M059J (cell line): ENCODE data around the gene BCL6B. TPM values are rescaled to one million over a fixed set of nuclear protein-coding genes. Genes with fewer than 3 reads are reported as not detected.
A peak's percentile ranks its signal among the peaks of the same experiment; 100 is the strongest.
"Not testable (repeated sequence)": the region's sequence is repeated elsewhere in the genome, so short reads cannot be mapped to it uniquely, and the experiment has no call there.

Experiments
- DNase-seq: peaks from one replicate; pipeline ENCODE4 v3.0.0-alpha.2; 2012; ENCODE audit warnings: low read depth
- total RNA-seq: library from RNA; depleted of rRNA; stranded (reverse); fragments of >200 nt; shearing (Covaris generic); gene quantifications from 2 replicates; pipeline ENCODE4 v1.2.3, GENCODE V29; 2014

BCL6B gene
- total RNA-seq, 1 experiment from 2014 or later: not detected

- DNase-seq: no peak
These were observed 4.5 kb downstream of the BCL6B start for GRCh38 chr17:7027335-7027734.

- no peak for DNase-seq
These were observed 6.2 kb downstream of the BCL6B start for GRCh38 chr17:7029096-7029495.

GRCh38 chr17:7029659-7030058 lies 6.8 kb downstream of the BCL6B start:
- no peak for DNase-seq

GRCh38 chr17:7034955-7035590 lies 12.2 kb downstream of the BCL6B start:
- DNase-seq: no peak

- peak; percentile 97 for DNase-seq
These were observed 12.9 kb downstream of the BCL6B start, which contains the start of gene SLC16A13 for GRCh38 chr17:7035591-7036368. TSS of gene SLC16A13 (plus strand) at chr17:7036015. CDS start at chr17:7036383, 368 bp downstream.

GRCh38 chr17:7038025-7038862 lies 15.4 kb downstream of the BCL6B start:
- no peak for DNase-seq

- DNase-seq: no peak
These were observed 17.0 kb downstream of the BCL6B start for GRCh38 chr17:7039832-7040231.

GRCh38 chr17:7041607-7042500 lies 19.0 kb downstream of the BCL6B start:
- DNase-seq: no peak

GRCh38 chr17:7042501-7043181 lies 19.8 kb downstream of the BCL6B start:
- no peak for DNase-seq

GRCh38 chr17:7043182-7043496 lies 20.3 kb downstream of the BCL6B start:
- no peak for DNase-seq

- DNase-seq: no peak
These were observed 20.8 kb downstream of the BCL6B start, which contains the start of gene SLC16A11 for GRCh38 chr17:7043497-7044198. TSS of gene SLC16A11 (minus strand) at chr17:7044092. CDS start at chr17:7043513, 579 bp downstream.

- DNase-seq: peak; percentile 70
These were observed 22.8 kb downstream of the BCL6B start for GRCh38 chr17:7045492-7046126.

- DNase-seq: no peak
These were observed 23.4 kb downstream of the BCL6B start for GRCh38 chr17:7046127-7046724.

- not testable (repeated sequence) for DNase-seq
These were observed 24.0 kb downstream of the BCL6B start for GRCh38 chr17:7046725-7047397.

- no peak for DNase-seq
These were observed 24.7 kb downstream of the BCL6B start for GRCh38 chr17:7047566-7047965.

- no peak for DNase-seq
These were observed 26.1 kb downstream of the BCL6B start for GRCh38 chr17:7048968-7049367.

GRCh38 chr17:7050583-7050982 lies 27.7 kb downstream of the BCL6B start:
- not testable (repeated sequence) for DNase-seq

- DNase-seq: peak; percentile 90
These were observed 33.5 kb downstream of the BCL6B start for GRCh38 chr17:7056386-7056785.
